H1 (cell line): ENCODE data around the gene IREB2. TPM values are rescaled to one million over a fixed set of nuclear protein-coding genes. Genes with fewer than 3 reads are reported as not detected.

Experiments
- CTCF ChIA-PET: fragments of 300-600 bp; sonication (Branson Sonifier 250); formaldehyde crosslinking; loops from one replicate; lab custom pipeline; 2021; ENCODE audit not compliant: partially characterized antibody; lab: Charles Lee
- POLR2A ChIA-PET: fragments of 300-600 bp; sonication (Branson Sonifier 250); formaldehyde crosslinking; loops from one replicate; lab custom pipeline; 2021; ENCODE audit warnings: inconsistent platforms; ENCODE audit not compliant: partially characterized antibody; lab: Charles Lee
- DNase-seq, 2 experiments: peaks; one replicate each; pipeline versions ENCODE4 v3.0.0 to v3.0.0-alpha.2; 2010 to 2022; ENCODE audit warnings: low spot score in 2 of 2, low read depth in 1 of 2, mixed read lengths in 1 of 2
- FAIRE-seq: peaks from 2 replicates; lab custom pipeline; 2011; peaks lifted over from hg19 to GRCh38; lab: Jason Lieb, UNC
- H2AFZ ChIP-seq: 2 replicates; pipeline ENCODE4 v1.8.1; 2012; ENCODE audit warnings: low read length, inconsistent platforms
- H2AK5ac ChIP-seq: 2 replicates; pipeline ENCODE4 v1.6.1; 2013; ENCODE audit warnings: low read depth, low read length
- H2BK120ac ChIP-seq: replicated peaks from 2 replicates; pipeline ENCODE3; 2013; ENCODE audit warnings: low read depth, low read length, inconsistent platforms
- H2BK12ac ChIP-seq: 2 replicates; pipeline ENCODE4 v1.6.1; 2013; ENCODE audit warnings: low read depth, low read length
- H2BK15ac ChIP-seq: 2 replicates; pipeline ENCODE4 v1.6.1; 2013; ENCODE audit warnings: low read length
- H2BK20ac ChIP-seq: 2 replicates; pipeline ENCODE4 v1.6.1; 2013; ENCODE audit warnings: low read length
- H2BK5ac ChIP-seq: 2 replicates; pipeline ENCODE4 v1.6.1; 2013; ENCODE audit warnings: low read depth, low read length
- H3K14ac ChIP-seq: 2 replicates; pipeline ENCODE4 v1.6.1; 2013; ENCODE audit warnings: inconsistent platforms; ENCODE audit not compliant: insufficient read length
- H3K18ac ChIP-seq: 2 replicates; pipeline ENCODE4 v1.6.1; 2013; ENCODE audit warnings: low read length; ENCODE audit errors: extremely low read depth
- H3K23ac ChIP-seq: 2 replicates; pipeline ENCODE4 v1.6.1; 2013; ENCODE audit warnings: inconsistent platforms; ENCODE audit not compliant: insufficient read length
- H3K23me2 ChIP-seq: 2 replicates; pipeline ENCODE4 v1.6.1; 2013; ENCODE audit warnings: low read depth, low read length
- H3K27ac ChIP-seq: 2 replicates; pipeline ENCODE4 v1.6.1; 2011; ENCODE audit warnings: low read depth, low read length, inconsistent platforms
- H3K27me3 ChIP-seq, 4 experiments: replicated peaks in 1 of 4; 1 replicate in 1 of 4; 2 replicates in 3 of 4; pipeline versions ENCODE4 v1.6.1 to v1.8.1; 2011 to 2013; ENCODE audit warnings: low read length in 3 of 4, mild to moderate bottlenecking in 3 of 4, inconsistent platforms in 2 of 4, mixed read lengths in 2 of 4, moderate library complexity in 1 of 4; ENCODE audit not compliant: control insufficient read depth in 3 of 4, insufficient read depth in 3 of 4; ENCODE audit errors: extremely low read depth in 1 of 4
- H3K36me3 ChIP-seq, 4 experiments: 2 replicates each; pipeline versions ENCODE4 v1.6.1 to v1.8.1; 2011 to 2013; ENCODE audit warnings: mild to moderate bottlenecking in 4 of 4, low read length in 3 of 4, moderate library complexity in 2 of 4, control low read depth in 1 of 4, inconsistent platforms in 1 of 4; ENCODE audit not compliant: insufficient read depth in 4 of 4, control insufficient read depth in 2 of 4
- H3K4ac ChIP-seq: replicated peaks from 2 replicates; pipeline ENCODE3; 2013; ENCODE audit warnings: low read length, low read depth, mixed read lengths, inconsistent platforms; ENCODE audit not compliant: insufficient read length
- H3K4me1 ChIP-seq, 4 experiments: replicated peaks in 1 of 4; 1 replicate in 1 of 4; 2 replicates in 3 of 4; pipeline versions ENCODE4 v1.6.1 to v1.8.1; 2011 to 2013; ENCODE audit warnings: low read length in 3 of 4, inconsistent platforms in 2 of 4, mixed read lengths in 1 of 4; ENCODE audit not compliant: insufficient read depth in 4 of 4, control insufficient read depth in 3 of 4
- H3K4me2 ChIP-seq, 2 experiments: 2 replicates each; pipeline versions ENCODE4 v1.6.1 to v1.8.1; 2011 to 2013; ENCODE audit warnings: low read depth in 2 of 2, low read length in 2 of 2, control low read depth in 1 of 2, inconsistent platforms in 1 of 2, mild to moderate bottlenecking in 1 of 2; ENCODE audit not compliant: insufficient read depth in 1 of 2
- H3K4me3 ChIP-seq, 4 experiments: fragments of 200-600, 300-600 bp in 1 of 4; sonication (generic), shearing (Covaris generic), sonication (Bioruptor Twin) in 1 of 4; 2 replicates each; pipeline versions ENCODE4 v1.5.1 to v1.8.1; 2011 to 2016; ENCODE audit warnings: low read length in 4 of 4, low read depth in 3 of 4, control low read depth in 2 of 4, inconsistent platforms in 2 of 4, mild to moderate bottlenecking in 2 of 4, mixed read lengths in 1 of 4, moderate library complexity in 1 of 4; ENCODE audit not compliant: insufficient read depth in 2 of 4; ENCODE audit errors: extremely low read depth in 1 of 4
- H3K56ac ChIP-seq: replicated peaks from 2 replicates; pipeline ENCODE3; 2013; ENCODE audit warnings: low read depth, mild to moderate bottlenecking, mixed read lengths, low read length, inconsistent platforms; ENCODE audit not compliant: insufficient read length
- H3K79me1 ChIP-seq: 2 replicates; pipeline ENCODE4 v1.6.1; 2013; ENCODE audit warnings: low read depth, low read length, control low read depth
- H3K79me2 ChIP-seq, 2 experiments: 2 replicates each; pipeline versions ENCODE4 v1.6.1 to v1.8.1; 2012 to 2013; ENCODE audit warnings: low read length in 2 of 2, mild to moderate bottlenecking in 2 of 2, inconsistent platforms in 1 of 2; ENCODE audit not compliant: insufficient read depth in 2 of 2, control insufficient read depth in 1 of 2
- H3K9ac ChIP-seq, 4 experiments: replicated peaks in 1 of 4; 1 replicate in 1 of 4; 2 replicates in 3 of 4; pipeline versions ENCODE4 v1.6.1 to v1.8.1; 2011 to 2013; ENCODE audit warnings: low read depth in 3 of 4, low read length in 3 of 4, control low read depth in 2 of 4, mild to moderate bottlenecking in 2 of 4, moderate library complexity in 2 of 4, inconsistent platforms in 1 of 4; ENCODE audit errors: extremely low read depth in 1 of 4
- H3K9me3 ChIP-seq, 2 experiments: 2 replicates each; pipeline versions ENCODE4 v1.6.1 to v1.8.1; 2012 to 2013; ENCODE audit warnings: mild to moderate bottlenecking in 2 of 2, moderate library complexity in 2 of 2, control low read depth in 1 of 2, inconsistent platforms in 1 of 2, low read depth in 1 of 2, low read length in 1 of 2, mixed read lengths in 1 of 2; ENCODE audit not compliant: insufficient read depth in 2 of 2
- H4K20me1 ChIP-seq, 2 experiments: replicated peaks in 1 of 2; 2 replicates each; pipeline versions ENCODE3 to v1.8.1; 2011 to 2013; ENCODE audit warnings: inconsistent platforms in 2 of 2, low read length in 2 of 2, mild to moderate bottlenecking in 1 of 2; ENCODE audit not compliant: insufficient read depth in 2 of 2, control insufficient read depth in 1 of 2
- H4K5ac ChIP-seq: 2 replicates; pipeline ENCODE4 v1.6.1; 2013; ENCODE audit warnings: low read length, low read depth, mixed read lengths, inconsistent platforms; ENCODE audit not compliant: insufficient read length
- H4K8ac ChIP-seq: 2 replicates; pipeline ENCODE4 v1.8.0; 2013; ENCODE audit warnings: mild to moderate bottlenecking, moderate library complexity, low read length, inconsistent platforms; ENCODE audit not compliant: insufficient read depth; ENCODE audit errors: extremely low read depth
- H4K91ac ChIP-seq: replicated peaks from 2 replicates; pipeline ENCODE3; 2013; ENCODE audit warnings: low read length, mixed read lengths, inconsistent platforms; ENCODE audit not compliant: insufficient read length
- GABPA ChIP-seq: IDR thresholded peaks from 2 replicates; pipeline ENCODE4 v1.6.1; 2011; ENCODE audit warnings: mild to moderate bottlenecking, low read length, moderate library complexity, borderline replicate concordance; ENCODE audit not compliant: insufficient read depth
- HDAC6 ChIP-seq: IDR thresholded peaks from one replicate; pipeline ENCODE4 v1.7.1; 2012; ENCODE audit warnings: low read depth, mild to moderate bottlenecking, inconsistent platforms, low read length, moderate library complexity
- JUN ChIP-seq: IDR thresholded peaks from 2 replicates; pipeline ENCODE4 v1.6.1; 2011; ENCODE audit warnings: low read depth, mild to moderate bottlenecking, improper control_type of control experiment, low read length
- KDM5A ChIP-seq: fragments of 200-600 bp; IDR thresholded peaks from 2 replicates; pipeline ENCODE4 v1.7.1; 2012; ENCODE audit warnings: mild to moderate bottlenecking, low read length, inconsistent platforms, mixed read lengths
- POLR2A ChIP-seq, 2 experiments: IDR thresholded peaks; 1 replicate in 1 of 2; 2 replicates in 1 of 2; pipeline ENCODE4 v1.6.1; 2011; ENCODE audit warnings: low read depth in 2 of 2, low read length in 2 of 2, mild to moderate bottlenecking in 2 of 2; ENCODE audit errors: control extremely low read depth in 1 of 2
- RAD21 ChIP-seq, 2 experiments: IDR thresholded peaks in 1 of 2; conservative IDR thresholded peaks in 1 of 2; 2 replicates each; pipeline ENCODE4 v1.6.1; 2011; ENCODE audit warnings: low read depth in 2 of 2, low read length in 2 of 2, improper control_type of control experiment in 1 of 2, inconsistent platforms in 1 of 2, mild to moderate bottlenecking in 1 of 2, moderate library complexity in 1 of 2
- RNF2 ChIP-seq: fragments of 200-900, 300-1000 bp; sonication (generic); IDR thresholded peaks from 2 replicates; pipeline ENCODE4 v1.7.1; 2016; ENCODE audit warnings: borderline replicate concordance, low read depth, mild to moderate bottlenecking, antibody characterized with exemption, low read length; ENCODE audit not compliant: poor library complexity, severe bottlenecking; ENCODE audit errors: missing control alignments
- SP2 ChIP-seq: IDR thresholded peaks from 2 replicates; pipeline ENCODE4 v1.6.1; 2012; ENCODE audit warnings: mild to moderate bottlenecking, low read length, inconsistent platforms
- ZNF274 ChIP-seq: IDR thresholded peaks from 2 replicates; pipeline ENCODE4 v1.7.0; 2012; ENCODE audit warnings: low read length, borderline replicate concordance; ENCODE audit errors: extremely low read depth
- WGBS, 2 experiments: shearing (Covaris generic) in 1 of 2; methylation state at CpG; one replicate each; pipeline versions ENCODE4 v1.1.6 to v1.1.7; 2013 to 2015; ENCODE audit warnings: low lambda C conversion rate in 2 of 2, mixed read lengths in 2 of 2, inconsistent platforms in 1 of 2, low coverage in 1 of 2, missing lambda C conversion rate in 1 of 2; ENCODE audit not compliant: insufficient replicate concordance in 2 of 2, insufficient coverage in 1 of 2, insufficient read length in 1 of 2; ENCODE audit errors: extremely low coverage in 1 of 2, missing lambda C conversion rate in 1 of 2; 5-methylcytosine and 5-hydroxymethylcytosine counted together
- polyA plus RNA-seq, 7 experiments: library from polyadenylated mRNA; depleted of rRNA in 3 of 7; stranded (reverse) in 5 of 7; unstranded in 2 of 7; fragments of >200 nt in 5 of 7; fragments of 200-250 nt in 2 of 7; gene quantifications; 1 replicate in 5 of 7; 2 replicates in 1 of 7; 4 replicates in 1 of 7; pipeline versions ENCODE4 v1.2.1 to v1.2.3, GENCODE V29; 2011 to 2013; ENCODE audit warnings: missing spikeins in 2 of 7, mixed read lengths in 2 of 7
- total RNA-seq: library from RNA; stranded (reverse); fragmentation: NEBNext Ultra II Directional; extraction: Animal tissue kit (Norgen Biotek cat#: 25700); gene quantifications from 2 replicates; pipeline ENCODE4 v1.2.1, GENCODE V29; 2021

IREB2 gene
- total and polyA plus RNA-seq, 2 of the 8 experiments (the other 6 are each of a cell fraction or from before 2014, with no cell fraction given) = 21.0 to 103 TPM

- no peak overlapping the region for H3K23ac ChIP-seq
- no peaks in the 10 kb centered on the region for H3K36me3 ChIP-seq
- H3K56ac ChIP-seq = no peak overlapping the region
- no peaks in the 10 kb centered on the region for H3K9me3 ChIP-seq
- no peak overlapping the region for H3K14ac ChIP-seq
- ChIA-PET CTCF (interaction anchor here (0.7 to 1.9 kb wide), 4 partner anchors 11 to 123 kb away, joined by 4 to 8 read pairs (median 4); no protein-coding TSS in a partner anchor), POLR2A (interaction anchor here (1.5 to 1.9 kb wide), 2 partner anchors 16 to 17 kb away, joined by 4 to 5 read pairs; no protein-coding TSS in a partner anchor)
- H3K27me3 ChIP-seq = no peaks in the 10 kb centered on the region; a peak in 1 of 7 replicates
- H3K4me3 ChIP-seq = no peak overlapping the region
- H2BK5ac ChIP-seq = no peak overlapping the region
- H2AFZ ChIP-seq = no peak overlapping the region
- H2AK5ac ChIP-seq = no peak overlapping the region
- no peak overlapping the region for H3K4ac ChIP-seq
- H2BK20ac ChIP-seq = no peak overlapping the region
- FAIRE-seq (no peak), DNase-seq (no peak)
- no peak overlapping the region for H2BK120ac ChIP-seq
- peaks cover 4 to 8% of the 10 kb centered on the region in 2 experiments; a peak in 3 of 4 replicates for H3K79me2 ChIP-seq
- peaks cover 6% of the 10 kb centered on the region; the same call in 1 of the 2 replicates for H3K23me2 ChIP-seq
- H2BK12ac ChIP-seq = no peak overlapping the region
- WGBS, 2 experiments = 91% methylated on average over 8 of the region's 8 CpGs; no CpG with 5 or more reads in 1 of the 2 experiments
- no peaks in the 10 kb centered on the region for H4K20me1 ChIP-seq
- H3K18ac ChIP-seq = no peak overlapping the region
- H3K79me1 ChIP-seq = no peaks in the 10 kb centered on the region
- no peak overlapping the region for H3K27ac ChIP-seq
- no peak overlapping the region for H3K4me2 ChIP-seq
- TF ChIP-seq RNF2 (no peak), SP2 (no peak), KDM5A (no peak), JUN (no peak), ZNF274 (no peak), RAD21 (IDR thresholded peaks at IDR 0.05 in 1 of 2, conservative IDR thresholded peaks at IDR 0.05 in 1 of 2; ENCODE audit: low read depth in 2 of 2, low read length in 2 of 2) (no peak), GABPA (no peak), POLR2A (IDR thresholded peaks at IDR 0.05; ENCODE audit: control extremely low read depth in 1 of 2, low read depth in 2 of 2, low read length in 2 of 2) (no peak), HDAC6 (no peak)
- H3K4me1 ChIP-seq = no peaks in the 10 kb centered on the region
- no peak overlapping the region for H3K9ac ChIP-seq
- H4K91ac ChIP-seq = no peak overlapping the region
- no peak overlapping the region for H2BK15ac ChIP-seq
- no peak overlapping the region for H4K8ac ChIP-seq
- H4K5ac ChIP-seq = no peak overlapping the region
These were observed 3.9 kb upstream of the IREB2 start for GRCh38 chr15:78434134-78434533.
